Vagina (tissue), 2 donors: ENCODE measurements around the gene PFDN2.
A peak's percentile ranks its signal among the peaks of the same experiment; 100 is the strongest.

Experiments
- CTCF ChIP-seq, 3 experiments: fragments of 450-650 bp in 2 of 3; fragments of 200-600 bp in 1 of 3; sonication (generic) in 1 of 3; IDR thresholded peaks; one replicate each; pipeline ENCODE4 v1.5.1; 2017 to 2019; ENCODE audit warnings: antibody characterized with exemption in 3 of 3, mild to moderate bottlenecking in 2 of 3, moderate library complexity in 2 of 3
- POLR2AphosphoS5 ChIP-seq, 2 donors: sonication (generic); formaldehyde crosslinking; IDR thresholded peaks; one replicate each; pipeline ENCODE4 v1.9.0; 2017; ENCODE audit warnings: antibody characterized with exemption in 2 of 2, mild to moderate bottlenecking in 2 of 2, low read depth in 1 of 2; ENCODE audit not compliant: insufficient read depth in 1 of 2

DNA sequence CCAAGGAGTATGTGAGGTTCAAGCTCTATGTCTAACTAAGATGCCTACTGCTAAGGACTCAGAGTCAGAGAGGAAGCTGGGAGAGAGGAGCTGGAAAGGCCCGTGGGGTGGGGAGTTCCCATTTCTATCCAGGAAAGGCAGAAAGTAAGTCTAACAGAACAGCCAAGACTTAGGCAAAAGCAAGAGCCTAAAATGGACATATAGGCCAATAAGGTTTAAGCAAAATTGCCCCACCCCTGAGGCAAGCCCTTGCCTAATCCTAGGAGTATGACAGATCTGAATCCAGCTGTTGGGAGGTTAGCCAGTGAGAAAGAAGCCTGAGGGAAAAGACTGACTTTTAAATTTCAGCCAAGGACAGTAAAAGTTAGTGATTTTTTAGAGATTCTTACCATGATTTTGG lies 21.3 kb downstream of the PFDN2 start:
- TF ChIP-seq CTCF (IDR thresholded peaks at IDR 0.05), result no peak
- TF ChIP-seq POLR2AphosphoS5 (IDR thresholded peaks at IDR 0.05; ENCODE audit: insufficient read depth in 1 of 2, low read depth in 1 of 2), result peak in 1 of 2 donors; percentile 63
